Stimulated activated CD4-positive, alpha-beta T cell treated with anti-CD3 and anti-CD28 coated beads, Interleukin-4, amount 100 ng/mL, for 24 hours (primary cell): ENCODE data around the gene VTI1A.

Source experiments
- DNase-seq: peaks from one replicate; pipeline ENCODE4 v3.0.0-alpha.2; 2020

The VTI1A gene

GRCh38 chr10:112548535-112549276 is 101.7 kb downstream of the VTI1A start:
- DNase-seq, result no peak

- no peak for DNase-seq
Observed at GRCh38 chr10:112552593-112553110, 105.6 kb downstream of the VTI1A start.

DNA sequence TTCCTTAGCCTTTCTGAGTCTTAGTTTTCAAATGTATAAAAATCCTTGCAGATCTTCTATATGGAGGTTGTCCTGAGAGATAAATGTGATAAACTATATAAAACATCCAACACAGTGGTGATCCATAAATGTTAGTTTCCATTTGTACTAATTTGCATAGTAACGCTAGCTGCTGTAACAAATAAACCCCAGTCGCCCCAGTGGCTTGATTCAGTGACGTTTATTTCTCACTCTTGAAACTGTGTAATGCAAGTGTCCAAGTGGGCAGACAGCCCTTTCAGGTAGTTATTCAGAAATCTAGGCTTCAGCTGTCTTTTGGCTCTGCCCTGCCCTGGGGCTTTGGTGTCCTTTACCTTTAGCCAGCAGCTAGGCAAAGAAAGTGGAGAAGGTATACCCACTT is 106.3 kb downstream of the VTI1A start:
- DNase-seq, result no peak

GRCh38 chr10:112554263-112554662 is 107.2 kb downstream of the VTI1A start:
- no peak for DNase-seq

- no peak for DNase-seq
Observed at GRCh38 chr10:112557197-112557596, 110.2 kb downstream of the VTI1A start.

DNA sequence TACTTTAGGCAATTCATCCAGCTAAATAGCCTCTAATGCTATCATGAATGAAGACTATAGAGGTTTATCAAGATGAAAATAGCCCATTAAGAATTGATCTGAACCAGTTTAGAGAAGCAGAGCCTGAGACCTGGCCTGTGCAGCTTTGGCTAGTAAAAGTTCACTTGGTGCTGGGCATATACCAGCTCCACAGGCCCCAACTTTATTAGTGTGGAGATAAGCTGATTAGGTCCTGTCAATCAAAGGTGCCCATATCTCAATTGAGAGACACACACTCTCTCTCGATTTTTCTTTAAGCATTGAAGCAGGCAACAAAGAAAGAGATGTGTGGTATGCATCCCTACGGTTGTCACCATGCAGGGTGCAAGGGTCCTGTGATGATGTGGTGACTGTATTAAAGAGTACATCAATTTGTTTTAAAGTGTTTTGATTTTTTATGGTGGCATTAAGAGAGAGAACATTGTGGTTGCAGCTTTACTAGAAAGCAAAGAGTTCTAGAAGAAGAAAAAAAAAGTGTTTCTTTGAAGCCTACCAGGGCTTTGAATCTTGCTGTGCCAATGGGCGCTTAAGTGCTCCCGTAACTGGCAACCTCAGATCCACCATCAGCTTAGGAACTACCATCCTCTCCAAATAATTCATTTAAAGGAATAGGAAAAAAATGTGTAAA is 111.6 kb downstream of the VTI1A start:
- no peak for DNase-seq

- no peak for DNase-seq
Observed at GRCh38 chr10:112559349-112559748, 112.3 kb downstream of the VTI1A start.

DNA sequence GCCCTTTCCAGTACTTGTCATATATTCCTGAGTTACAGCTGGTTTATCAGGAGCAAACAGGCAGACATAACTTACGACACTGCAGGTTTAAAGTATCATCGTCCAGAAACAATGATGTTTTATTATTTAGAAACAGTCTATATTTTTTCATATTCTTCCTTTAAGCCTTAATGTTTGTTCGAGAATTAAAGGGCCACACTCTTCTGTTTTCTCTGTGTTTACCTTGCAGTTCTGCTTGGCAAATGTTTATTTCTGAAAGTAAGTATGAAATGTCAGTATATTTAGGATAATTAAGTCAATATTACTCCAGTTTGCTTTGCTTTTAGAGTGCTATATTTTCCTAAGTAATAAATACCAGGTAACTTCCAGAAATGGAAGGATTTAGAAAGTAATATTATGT is 115.1 kb downstream of the VTI1A start:
- no peak for DNase-seq

DNA sequence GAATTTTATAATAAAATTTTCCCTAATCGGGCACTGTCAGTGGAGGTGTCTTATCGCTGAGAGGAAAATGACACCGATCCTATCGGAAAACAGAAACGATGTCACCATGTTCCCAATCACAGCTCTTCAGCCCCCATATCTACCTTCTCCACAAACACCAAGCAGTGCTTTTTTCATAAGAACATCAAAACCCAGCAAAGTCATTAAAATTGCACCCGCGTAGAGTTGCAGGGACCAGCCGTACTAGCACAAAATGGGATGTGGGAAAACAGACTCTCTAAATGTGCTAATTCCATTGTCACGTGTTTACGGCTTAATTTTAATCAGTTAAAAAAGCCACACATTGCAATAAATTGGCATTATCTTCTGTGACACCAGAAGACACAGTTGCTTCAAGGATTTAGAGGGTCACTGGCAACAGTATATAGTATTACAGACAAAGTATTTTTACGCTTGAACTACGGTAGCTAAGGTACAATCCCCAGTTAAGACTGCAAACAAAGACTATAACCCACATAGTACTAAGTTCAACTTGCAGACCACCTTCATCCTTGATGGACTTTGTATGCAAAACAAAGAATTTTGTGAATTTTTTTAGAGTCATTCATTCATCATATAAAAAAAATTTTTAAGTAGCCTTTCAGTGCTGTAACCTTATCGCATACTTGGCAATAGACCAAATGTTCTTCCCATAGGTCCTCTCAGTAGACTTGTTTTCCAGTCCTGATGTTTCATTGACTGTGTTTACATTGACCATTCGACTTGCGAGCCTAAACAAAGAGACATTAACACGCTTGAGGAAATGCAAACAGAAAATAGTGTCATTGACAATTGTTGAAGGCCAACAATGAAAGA is 116.0 kb downstream of the VTI1A start:
- DNase-seq, result no peak

GRCh38 chr10:112564337-112564736 is 117.3 kb downstream of the VTI1A start:
- no peak for DNase-seq

- DNase-seq, result no peak
Observed at GRCh38 chr10:112565434-112566053, 118.5 kb downstream of the VTI1A start.

- DNase-seq, result no peak
Observed at GRCh38 chr10:112570585-112570984, 123.6 kb downstream of the VTI1A start.

- DNase-seq, result no peak
Observed at GRCh38 chr10:112579578-112579977, 132.6 kb downstream of the VTI1A start.

GRCh38 chr10:112580267-112580666 is 133.3 kb downstream of the VTI1A start:
- no peak for DNase-seq

DNA sequence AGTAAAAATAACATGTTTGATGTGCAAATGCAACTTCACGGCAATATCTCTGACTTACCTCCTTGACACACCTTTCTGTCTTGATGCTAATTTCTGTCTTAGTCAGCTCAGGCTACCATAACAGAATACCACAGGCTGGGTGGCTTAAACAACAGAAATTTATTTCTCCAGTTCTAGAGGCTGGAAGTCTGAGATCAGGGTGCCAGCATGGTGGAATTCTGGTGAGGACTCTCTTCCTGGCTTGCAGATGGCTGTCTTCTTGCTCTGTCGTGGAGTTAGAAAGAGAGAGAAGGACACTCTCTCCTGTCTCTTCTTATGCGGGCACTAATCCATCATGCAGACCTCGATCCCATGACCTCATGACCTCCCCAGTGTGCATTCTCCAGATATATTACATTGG is 134.9 kb downstream of the VTI1A start:
- no peak for DNase-seq

- no peak for DNase-seq
Observed at GRCh38 chr10:112583236-112583939, 136.4 kb downstream of the VTI1A start.

- no peak for DNase-seq
Observed at GRCh38 chr10:112584276-112584675, 137.3 kb downstream of the VTI1A start.

- DNase-seq, result no peak
Observed at GRCh38 chr10:112585126-112585525, 138.1 kb downstream of the VTI1A start.

- DNase-seq, result no peak
Observed at GRCh38 chr10:112585960-112586359, 138.9 kb downstream of the VTI1A start.

- DNase-seq, result no peak
Observed at GRCh38 chr10:112587729-112588128, 140.7 kb downstream of the VTI1A start.

DNA sequence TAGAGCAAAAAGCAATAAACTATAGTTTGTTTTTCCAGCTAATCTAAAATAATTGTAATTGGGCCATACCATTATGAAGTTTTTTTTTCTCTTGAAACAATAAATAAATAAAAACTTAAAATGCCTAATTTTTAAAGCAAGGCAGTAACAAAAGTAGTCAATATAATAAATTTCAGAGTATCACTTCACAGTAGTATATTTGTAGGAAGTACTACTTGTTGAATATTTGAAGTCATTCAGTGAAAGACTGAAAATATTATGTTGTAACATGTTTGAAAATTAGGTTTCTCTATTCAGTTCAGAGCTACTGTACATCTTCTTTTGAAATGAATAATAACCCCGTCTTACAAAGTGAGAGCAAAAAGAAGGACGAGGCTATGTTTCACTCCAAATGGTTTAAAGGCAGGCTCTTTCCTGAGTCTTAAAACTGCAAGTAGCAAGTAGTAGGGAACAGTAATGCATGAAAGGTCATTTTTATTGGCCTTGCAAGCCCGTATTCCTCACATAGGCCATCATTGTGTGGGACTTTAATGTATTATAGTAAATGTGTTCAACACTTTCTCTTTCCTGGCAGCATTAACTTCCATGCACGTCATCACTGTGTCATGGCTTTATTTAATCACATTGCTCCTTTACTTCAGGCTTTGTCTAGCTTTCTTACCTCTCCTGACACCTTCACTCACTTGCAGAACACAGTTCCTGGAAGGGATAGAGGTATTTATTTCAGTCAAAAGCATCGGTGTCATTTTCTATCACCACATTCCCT is 141.4 kb downstream of the VTI1A start:
- DNase-seq, result no peak

GRCh38 chr10:112589081-112589480 is 142.1 kb downstream of the VTI1A start:
- no peak for DNase-seq
